GM18951 (cell line): ENCODE measurements around the gene L3MBTL4.
"Not testable (repeated sequence)": the region's sequence is repeated elsewhere in the genome, so short reads cannot be mapped to it uniquely, and the experiment has no call there.

Source experiments
- POLR2A ChIP-seq: IDR thresholded peaks from 4 replicates; pipeline ENCODE4 v1.6.1; 2011; ENCODE audit warnings: mild to moderate bottlenecking; ENCODE audit not compliant: insufficient read length, insufficient read depth; ENCODE audit errors: extremely low read depth
- in situ Hi-C: fragments of 300-500 bp; cut with MboI; formaldehyde crosslinking; loops from one replicate; pipeline ENCODE4 v1.12.0; 2022; ENCODE audit warnings: low sequenced_read_pairs, mixed read lengths, inconsistent platforms; ENCODE audit not compliant: unreplicated experiment

Gene L3MBTL4

DNA sequence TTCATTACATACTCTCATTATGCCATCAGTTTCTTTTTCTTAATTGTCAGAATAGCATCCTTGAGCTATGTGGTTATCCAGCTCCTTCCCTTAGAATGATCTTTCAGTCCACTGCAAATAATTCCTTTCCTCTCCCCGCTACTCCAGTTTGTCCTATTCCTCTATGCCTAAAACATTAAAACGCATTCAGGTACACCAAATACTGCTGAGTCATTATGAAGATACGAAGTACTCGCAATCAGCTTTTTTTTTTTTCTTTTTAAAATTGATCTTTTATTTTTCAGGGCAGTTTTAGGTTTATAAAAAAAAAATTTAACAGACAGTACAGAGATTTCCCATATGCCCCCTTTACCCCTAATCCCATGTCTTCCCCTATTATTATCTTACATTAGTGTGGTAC is 354.6 kb downstream of the L3MBTL4 start:
- in situ Hi-C loops = no loop called here
- TF ChIP-seq POLR2A = no peak

DNA sequence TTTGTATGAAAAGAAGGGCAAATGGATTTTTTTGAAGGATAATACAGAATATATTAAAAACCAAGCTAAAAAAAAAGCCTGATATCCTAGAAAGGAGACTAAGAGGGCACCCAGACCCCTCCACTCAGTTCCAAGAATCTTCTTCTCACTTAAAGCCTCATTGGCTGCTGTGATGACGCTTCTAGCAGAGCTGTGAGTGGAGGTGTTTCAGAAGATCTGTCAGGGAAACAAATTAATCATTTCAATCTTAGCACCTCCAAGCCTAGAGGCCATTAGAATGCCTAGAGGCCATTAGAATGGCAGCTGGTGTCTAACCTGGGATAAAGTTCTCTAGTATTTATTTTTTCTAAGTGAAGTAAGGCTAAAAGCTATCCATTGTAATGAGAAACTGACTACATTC is 355.2 kb downstream of the L3MBTL4 start:
- no peak for TF ChIP-seq POLR2A
- in situ Hi-C loops = no loop called here

DNA sequence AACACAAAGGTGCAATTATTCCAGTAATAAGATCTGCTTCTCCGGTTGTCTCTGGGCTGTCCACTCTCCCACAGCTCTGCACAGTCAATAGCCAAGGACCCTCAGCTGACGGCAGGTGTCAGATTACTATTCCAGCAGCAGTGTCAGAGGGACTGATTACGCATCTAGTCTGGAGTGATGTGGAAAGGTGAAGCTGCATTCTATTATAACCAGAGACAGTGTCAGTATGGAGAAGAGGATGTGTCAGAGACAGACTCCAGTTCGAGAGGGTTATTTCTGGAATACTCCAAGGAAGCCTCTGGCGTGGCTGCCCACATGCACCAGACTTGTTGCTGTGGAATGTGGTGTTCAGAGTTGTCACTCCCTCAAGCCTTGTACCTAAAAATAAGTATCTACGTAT is 355.8 kb downstream of the L3MBTL4 start:
- in situ Hi-C loops = no loop called here
- no peak for TF ChIP-seq POLR2A

DNA sequence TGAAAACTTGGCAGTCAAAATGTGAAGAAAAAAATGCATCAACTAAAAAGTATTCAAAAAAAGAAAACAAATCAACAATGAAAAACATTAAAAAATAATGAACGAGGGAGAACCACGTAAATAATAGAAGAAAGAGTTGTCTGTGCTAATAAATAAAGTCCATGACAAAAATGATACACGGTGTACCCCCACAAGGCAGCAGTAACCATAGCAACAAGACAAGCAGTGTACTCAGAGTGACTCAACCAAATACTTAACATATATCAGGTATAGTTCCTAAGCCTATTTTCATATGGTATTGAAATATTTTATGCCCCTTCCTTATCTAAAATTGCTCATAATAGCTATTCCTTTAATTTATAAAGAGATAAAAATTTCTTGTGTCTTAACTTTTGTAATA is 357.1 kb downstream of the L3MBTL4 start:
- in situ Hi-C loops = no loop called here
- no peak for TF ChIP-seq POLR2A

DNA sequence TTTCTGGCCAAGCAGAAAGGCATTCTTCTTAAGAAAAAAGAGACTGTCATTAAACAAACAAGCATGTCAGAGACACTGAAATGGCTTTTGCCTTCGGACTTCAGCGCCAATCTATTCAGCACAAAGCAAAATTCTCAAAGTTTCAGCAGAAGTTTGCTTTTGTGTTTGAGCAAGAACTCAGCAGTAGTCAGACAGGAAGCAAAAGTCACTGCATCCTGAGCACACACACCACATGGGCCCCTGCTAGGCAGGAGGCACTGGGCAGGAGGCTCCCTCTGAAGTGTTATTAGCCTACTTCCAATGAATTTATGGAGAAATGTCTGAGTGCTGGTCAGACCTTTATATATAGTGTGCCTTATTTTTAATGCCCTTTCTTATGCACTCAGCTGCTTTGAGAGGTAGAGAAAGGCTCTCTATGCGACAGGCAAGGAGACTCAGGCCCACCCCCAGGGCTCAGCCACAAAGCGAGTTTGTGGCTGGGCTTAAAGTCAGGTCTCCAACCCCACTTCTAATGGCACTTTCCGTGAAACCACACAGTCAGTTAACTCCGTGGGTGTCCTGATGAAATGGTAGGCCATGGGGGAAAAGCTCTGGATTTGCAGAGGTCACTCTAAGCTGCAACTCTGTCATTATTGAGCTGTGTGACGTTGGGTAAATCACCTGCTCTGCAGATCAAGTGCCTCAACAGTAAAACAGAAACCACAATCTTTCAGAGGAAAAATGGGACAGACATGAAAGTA is 358.4 kb downstream of the L3MBTL4 start:
- TF ChIP-seq POLR2A = no peak
- in situ Hi-C loops = no loop called here

DNA sequence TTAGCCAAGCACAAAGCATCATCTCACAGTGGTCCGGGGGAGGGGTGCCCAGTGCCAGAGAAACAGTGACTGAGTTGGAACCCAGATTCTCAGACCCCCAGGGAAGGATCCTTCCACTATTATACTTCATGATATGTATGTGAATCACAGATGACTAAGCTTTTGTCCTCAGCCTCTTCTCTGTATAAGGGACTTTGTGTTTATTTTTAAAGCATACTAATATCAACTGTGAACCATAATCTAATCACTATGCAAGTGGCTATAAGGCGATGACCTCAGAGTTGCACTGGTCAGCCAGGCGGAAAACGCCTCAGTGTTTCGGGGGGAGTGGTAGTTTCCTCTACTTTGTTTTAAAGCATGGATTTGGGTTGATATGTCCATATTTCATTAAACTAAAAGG is 359.0 kb downstream of the L3MBTL4 start:
- no peak for TF ChIP-seq POLR2A
- in situ Hi-C loops = no loop called here

DNA sequence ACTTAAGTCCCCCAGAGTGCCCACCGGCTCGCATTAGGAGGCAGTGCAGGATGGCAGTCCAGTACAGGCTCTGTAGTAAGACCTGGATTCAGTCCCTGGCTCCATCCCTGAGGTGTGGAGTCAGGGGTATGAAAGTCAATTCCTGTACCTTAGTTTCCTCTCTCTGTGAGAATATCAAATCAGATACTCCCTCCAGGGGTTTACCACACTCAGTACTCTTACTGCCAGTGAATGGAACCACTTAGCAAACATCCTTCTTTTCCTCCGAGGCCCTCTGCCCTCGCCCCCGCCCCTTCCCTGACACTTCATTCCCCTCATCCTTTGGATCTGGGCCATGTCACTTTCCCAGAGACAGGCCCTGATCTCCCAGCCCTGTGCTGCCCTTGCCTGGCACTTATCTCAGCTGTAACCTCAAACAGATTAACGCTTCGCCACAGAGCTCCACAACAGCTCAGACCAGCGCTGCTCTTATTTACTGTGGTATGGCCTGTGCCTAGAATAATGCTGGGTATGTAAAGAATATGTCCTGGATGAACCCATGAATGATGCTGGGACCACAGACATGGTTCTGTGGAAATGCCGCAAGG is 360.4 kb downstream of the L3MBTL4 start:
- in situ Hi-C loops = no loop called here
- no peak for TF ChIP-seq POLR2A

DNA sequence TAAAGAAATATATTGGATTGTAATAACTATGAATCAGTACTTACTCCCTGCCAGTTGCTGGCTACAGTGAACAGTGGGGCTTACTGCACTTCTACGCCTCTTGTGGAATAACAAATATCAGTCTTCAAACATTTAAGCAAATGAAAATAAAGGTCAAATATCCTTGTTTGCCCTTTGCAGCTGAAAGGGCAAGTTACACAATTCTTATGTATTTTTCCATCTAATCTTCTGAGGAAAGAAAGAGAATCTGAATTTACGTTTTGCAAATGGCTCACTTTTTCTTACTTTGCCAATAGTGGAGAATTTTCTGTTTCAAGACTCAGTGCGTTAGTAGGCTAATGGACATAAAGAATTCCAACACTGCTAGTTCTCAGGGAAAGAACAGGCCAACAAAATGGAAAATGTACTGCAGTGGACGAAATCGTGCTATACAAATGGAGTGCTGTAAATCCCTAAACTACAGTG is 362.2 kb downstream of the L3MBTL4 start:
- TF ChIP-seq POLR2A = no peak
- in situ Hi-C loops = no loop called here

DNA sequence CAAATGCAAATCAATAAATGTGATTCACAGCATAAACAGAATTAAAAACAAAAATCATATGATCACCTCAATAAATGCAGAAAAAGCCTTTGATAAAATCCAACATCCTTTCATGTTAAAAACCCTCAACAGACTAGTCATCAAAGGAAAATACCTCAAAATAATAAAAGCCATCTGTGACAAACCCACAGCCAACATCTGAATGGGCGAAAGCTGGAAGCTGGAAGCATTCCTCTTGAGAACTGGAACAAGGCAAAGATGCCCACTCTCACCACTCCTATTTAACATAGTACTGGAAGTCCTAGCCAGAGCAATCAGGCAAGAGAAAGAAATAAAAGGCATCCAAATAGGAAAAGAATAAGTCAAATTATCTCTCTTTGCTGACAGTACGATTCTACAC is 367.1 kb downstream of the L3MBTL4 start:
- in situ Hi-C loops = not testable (repeated sequence)

DNA sequence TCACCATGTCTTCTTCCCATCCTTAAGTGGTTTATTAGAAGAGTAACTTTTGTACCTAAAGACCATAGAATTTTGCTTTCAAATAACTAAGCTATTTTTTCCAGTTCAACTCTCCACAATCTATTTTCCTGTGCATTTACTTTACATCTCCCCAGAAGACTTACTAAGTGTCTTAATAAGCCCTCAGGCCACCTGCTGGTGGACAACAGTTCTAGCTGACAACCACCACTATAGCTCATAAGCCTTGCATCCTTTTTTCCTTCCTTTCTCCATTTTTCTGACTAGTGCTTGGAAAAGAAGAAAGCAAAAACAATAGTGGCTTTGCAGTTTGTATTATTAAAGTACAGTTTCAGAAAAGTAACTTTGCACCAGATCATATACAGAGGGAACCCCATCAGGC is 369.9 kb downstream of the L3MBTL4 start:
- no peak for TF ChIP-seq POLR2A
- in situ Hi-C loops = no loop called here

DNA sequence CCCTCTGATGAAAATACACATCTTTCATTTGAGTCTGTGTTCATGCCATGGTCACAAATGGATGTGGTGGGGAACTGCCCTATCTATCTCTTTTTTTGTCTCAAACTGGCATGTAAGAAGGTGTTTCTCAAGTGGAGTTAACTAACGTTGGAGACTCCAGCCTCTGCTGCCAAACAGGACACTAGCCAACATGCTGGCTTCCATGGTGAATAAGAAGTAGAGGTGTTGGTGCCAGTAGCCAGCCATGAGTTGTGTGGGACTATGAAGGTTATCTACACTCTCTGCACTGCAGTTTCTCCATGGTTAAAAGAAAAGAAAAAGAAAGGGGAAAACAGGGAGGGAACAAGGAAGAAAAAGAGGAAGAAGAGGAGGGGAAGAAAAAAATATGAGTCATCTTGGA is 370.4 kb downstream of the L3MBTL4 start:
- in situ Hi-C loops = no loop called here
- no peak for TF ChIP-seq POLR2A

DNA sequence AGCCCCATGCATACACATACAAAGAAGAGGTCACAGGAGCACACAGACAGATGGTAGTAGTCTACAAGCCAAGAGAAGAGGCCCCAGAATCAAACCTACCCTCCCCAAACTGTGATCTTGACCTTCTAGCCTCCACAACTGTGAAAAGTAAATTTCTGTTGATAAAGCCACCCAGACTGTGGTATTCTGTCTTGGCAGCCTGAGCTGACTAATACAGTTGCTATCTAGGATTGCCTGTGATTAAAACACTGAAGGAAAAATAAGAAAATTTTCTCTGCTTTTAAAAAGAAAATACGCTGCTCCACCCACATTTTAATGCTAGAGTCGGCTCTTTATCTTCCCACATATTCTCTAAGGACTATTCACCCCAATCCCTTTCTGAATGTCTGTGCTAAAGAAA is 375.7 kb downstream of the L3MBTL4 start:
- in situ Hi-C loops = no loop called here

DNA sequence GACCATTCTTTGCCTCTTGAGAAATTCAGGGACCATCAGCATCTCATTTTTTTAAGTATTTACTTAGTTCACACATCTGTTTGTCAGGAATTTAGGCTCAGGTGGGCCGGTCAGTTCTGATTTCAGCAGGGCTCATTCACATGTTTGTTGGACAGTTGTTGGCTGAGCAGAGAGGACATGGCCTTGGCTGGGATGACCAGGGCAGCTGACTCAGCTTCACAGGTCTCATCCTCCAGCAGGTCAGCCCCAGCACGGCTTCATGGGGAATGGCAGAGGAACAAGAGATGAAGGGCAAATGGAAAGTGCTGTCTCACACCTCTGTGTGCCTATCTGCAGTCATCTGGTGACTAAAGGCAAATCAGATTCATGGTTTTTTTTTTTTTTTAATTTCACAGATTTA is 383.3 kb downstream of the L3MBTL4 start:
- in situ Hi-C loops = no loop called here
- no peak for TF ChIP-seq POLR2A

More for the DNA sequence above, 375.7 kb downstream of the L3MBTL4 start:
- no peak for TF ChIP-seq POLR2A

DNA sequence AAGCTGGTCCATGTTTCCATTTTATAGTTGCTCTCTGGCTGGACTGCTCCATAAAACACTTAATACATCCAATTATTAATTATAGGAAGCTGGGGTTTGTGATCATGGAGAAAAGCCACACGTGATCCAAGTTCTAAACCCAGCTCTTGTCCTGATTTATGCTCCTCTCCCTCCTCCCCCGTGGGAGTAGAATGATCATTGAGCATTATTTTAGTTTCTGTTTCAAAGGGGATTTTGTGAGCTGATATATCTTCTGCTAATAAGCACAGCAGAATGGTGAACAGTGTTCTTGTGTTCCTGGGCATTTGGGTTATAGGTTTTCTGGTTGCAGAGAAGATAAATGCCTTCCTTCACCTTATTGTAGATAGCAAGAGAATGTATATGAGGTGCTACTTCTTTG is 383.7 kb downstream of the L3MBTL4 start:
- TF ChIP-seq POLR2A = no peak
- in situ Hi-C loops = no loop called here

DNA sequence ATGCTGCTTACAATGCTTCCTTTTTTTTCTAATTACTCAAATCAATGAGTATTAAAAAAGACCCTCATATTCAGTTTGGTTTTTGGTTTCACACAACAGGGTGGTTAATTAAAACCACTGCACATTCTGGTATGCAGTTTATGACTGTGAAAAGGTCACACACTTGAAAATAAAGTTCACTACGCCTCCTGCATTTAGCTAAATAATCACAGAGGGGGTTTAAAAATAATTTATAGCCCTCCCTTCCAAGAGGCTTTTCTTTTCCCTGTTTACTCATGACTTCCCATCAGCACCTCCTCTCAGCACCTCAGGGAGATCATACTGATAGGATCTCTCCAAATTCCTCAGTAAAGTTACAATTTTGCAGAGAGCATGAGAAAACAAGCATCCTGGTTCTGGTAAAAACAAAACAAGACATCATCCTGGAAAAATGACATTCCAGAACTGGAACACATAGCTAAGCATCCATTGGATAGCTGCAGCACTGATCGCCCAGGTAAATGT is 389.9 kb downstream of the L3MBTL4 start:
- no peak for TF ChIP-seq POLR2A
- in situ Hi-C loops = no loop called here

DNA sequence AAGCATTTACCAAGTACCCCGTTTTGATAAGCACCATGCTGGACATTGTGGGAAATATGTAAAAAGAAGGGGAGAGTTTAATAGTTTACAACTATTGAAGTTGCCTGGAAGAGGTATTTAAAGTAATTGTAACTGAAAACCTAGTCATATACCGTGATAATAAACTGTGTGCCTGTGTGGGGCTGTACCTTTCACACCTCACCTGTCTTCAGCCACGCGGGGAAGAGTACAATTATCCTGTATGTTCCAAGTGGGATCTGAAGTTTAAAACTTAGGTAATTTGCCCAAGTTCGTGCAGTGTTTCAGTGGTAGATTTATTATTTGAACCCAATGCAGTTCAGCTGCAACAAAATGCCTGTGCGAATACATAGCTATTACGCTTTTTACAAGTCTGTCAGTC is 391.2 kb downstream of the L3MBTL4 start:
- in situ Hi-C loops = no loop called here

More for the DNA sequence above, 391.2 kb downstream of the L3MBTL4 start:
- TF ChIP-seq POLR2A = no peak
